Fibroblast of lung (primary cell): ENCODE results near the gene HOXC6.

Source experiments
- EZH2 ChIP-seq: IDR thresholded peaks from 2 replicates; pipeline ENCODE4 v1.5.1; 2012; ENCODE audit warnings: low read length, control low read depth, mild to moderate bottlenecking; ENCODE audit errors: missing control alignments
- TF ChIP-seq, protein P1 (sequence below), 2 donors: IDR thresholded peaks in 1 of 2; conservative IDR thresholded peaks in 1 of 2; 1 replicate in 1 of 2; 2 replicates in 1 of 2; pipeline ENCODE4 v1.5.1; 2011 to 2012; ENCODE audit warnings: low read length in 2 of 2, control low read depth in 1 of 2, inconsistent platforms in 1 of 2, low read depth in 1 of 2, mild to moderate bottlenecking in 1 of 2

DNA sequence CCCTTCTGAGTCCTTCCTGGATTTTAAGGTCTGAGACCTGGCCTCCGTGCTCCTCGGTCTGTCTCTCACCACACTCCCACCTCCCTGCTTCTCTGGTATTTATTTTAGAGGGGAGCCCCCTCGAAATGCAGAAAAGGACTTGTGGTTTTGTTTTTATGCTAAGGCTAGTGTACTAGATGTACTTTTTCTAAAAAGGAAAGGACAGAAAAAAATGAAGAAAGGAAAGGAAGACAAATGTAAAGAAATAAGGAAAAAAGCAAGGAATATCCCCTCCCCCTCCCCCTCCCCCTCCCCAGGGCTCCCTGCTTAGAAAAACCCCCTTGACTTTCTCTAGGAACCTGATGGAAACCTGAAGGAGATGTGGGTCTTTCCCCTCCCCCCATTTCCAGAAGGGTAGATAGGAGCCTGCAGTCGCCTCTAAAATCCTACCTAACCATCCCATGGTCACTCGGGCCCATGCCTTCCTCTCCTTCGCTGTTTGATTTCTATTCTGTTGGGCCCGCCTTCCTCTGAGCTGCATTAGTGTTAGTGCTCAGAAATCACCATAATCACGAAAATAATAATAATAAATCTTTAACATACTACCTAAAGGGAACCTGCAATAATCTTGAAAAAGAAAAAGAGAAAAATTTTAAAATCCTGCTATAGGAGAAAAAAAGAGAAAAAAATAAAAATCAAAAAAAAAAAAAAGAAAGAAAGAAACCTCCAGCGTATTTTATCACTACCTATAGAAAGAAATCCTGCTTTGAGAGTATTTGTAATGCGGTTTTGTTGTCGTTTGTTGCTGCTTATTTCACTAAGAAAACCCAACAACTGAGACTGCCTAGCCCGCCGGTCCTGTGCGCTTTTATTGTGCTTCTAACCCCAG lies 16.3 kb upstream of the HOXC6 start:
- TF ChIP-seq, protein P1, sequence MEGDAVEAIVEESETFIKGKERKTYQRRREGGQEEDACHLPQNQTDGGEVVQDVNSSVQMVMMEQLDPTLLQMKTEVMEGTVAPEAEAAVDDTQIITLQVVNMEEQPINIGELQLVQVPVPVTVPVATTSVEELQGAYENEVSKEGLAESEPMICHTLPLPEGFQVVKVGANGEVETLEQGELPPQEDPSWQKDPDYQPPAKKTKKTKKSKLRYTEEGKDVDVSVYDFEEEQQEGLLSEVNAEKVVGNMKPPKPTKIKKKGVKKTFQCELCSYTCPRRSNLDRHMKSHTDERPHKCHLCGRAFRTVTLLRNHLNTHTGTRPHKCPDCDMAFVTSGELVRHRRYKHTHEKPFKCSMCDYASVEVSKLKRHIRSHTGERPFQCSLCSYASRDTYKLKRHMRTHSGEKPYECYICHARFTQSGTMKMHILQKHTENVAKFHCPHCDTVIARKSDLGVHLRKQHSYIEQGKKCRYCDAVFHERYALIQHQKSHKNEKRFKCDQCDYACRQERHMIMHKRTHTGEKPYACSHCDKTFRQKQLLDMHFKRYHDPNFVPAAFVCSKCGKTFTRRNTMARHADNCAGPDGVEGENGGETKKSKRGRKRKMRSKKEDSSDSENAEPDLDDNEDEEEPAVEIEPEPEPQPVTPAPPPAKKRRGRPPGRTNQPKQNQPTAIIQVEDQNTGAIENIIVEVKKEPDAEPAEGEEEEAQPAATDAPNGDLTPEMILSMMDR (conservative IDR thresholded peaks at IDR 0.05 in 1 of 2, IDR thresholded peaks at IDR 0.05 in 1 of 2; ENCODE audit: low read depth in 1 of 2, low read length in 2 of 2) = no peak
- TF ChIP-seq EZH2 = no peak
